A673 (cell line): ENCODE measurements around the gene BMP8B. TPM values are rescaled to one million over a fixed set of nuclear protein-coding genes. Genes with fewer than 3 reads are reported as not detected.

ENCODE experiments used
- BruUV-seq: library from RNA; stranded (reverse); fragments of 400-500 nt; replicated peaks from 2 replicates; lab custom pipeline; 2021; lab: Mats Ljungman, UMichigan
- CTCF ChIA-PET: fragments of 300-600 bp; sonication (Branson Sonifier 250); formaldehyde crosslinking; loops from one replicate; lab custom pipeline; 2022; ENCODE audit warnings: antibody characterized with exemption; lab: Charles Lee
- POLR2A ChIA-PET: fragments of 300-600 bp; sonication (Branson Sonifier 250); formaldehyde crosslinking; loops from one replicate; lab custom pipeline; 2022; ENCODE audit warnings: antibody characterized with exemption; ENCODE audit not compliant: low non-redundant PET; lab: Charles Lee
- DNase-seq: peaks from one replicate; pipeline ENCODE4 v3.0.0-alpha.2; 2015; ENCODE audit warnings: low spot score
- H3K27ac ChIP-seq: fragments of 200-600 bp; sonication (generic); 2 replicates; pipeline ENCODE4 v1.5.1; 2016; ENCODE audit warnings: mixed run types, low read depth, mild to moderate bottlenecking, mixed read lengths, antibody characterized with exemption, low read length; ENCODE audit not compliant: poor library complexity, severe bottlenecking
- H3K27me3 ChIP-seq: fragments of 200-600 bp; sonication (generic); replicated peaks from 2 replicates; pipeline ENCODE4 v1.6.1; 2017; ENCODE audit warnings: mixed run types, low read depth, mild to moderate bottlenecking, mixed read lengths, antibody characterized with exemption, low read length; ENCODE audit not compliant: insufficient read depth, poor library complexity
- H3K36me3 ChIP-seq: fragments of 200-600 bp; sonication (generic); 2 replicates; pipeline ENCODE4 v1.6.1; 2016; ENCODE audit warnings: mixed run types, mild to moderate bottlenecking, mixed read lengths, antibody characterized with exemption, low read length; ENCODE audit not compliant: insufficient read depth, poor library complexity, severe bottlenecking
- H3K4me1 ChIP-seq: fragments of 200-600 bp; sonication (generic); 2 replicates; pipeline ENCODE4 v1.6.1; 2017; ENCODE audit warnings: mixed run types, mild to moderate bottlenecking, mixed read lengths, antibody characterized with exemption, low read length; ENCODE audit not compliant: insufficient read depth, poor library complexity, severe bottlenecking
- H3K4me3 ChIP-seq: fragments of 200-600 bp; sonication (generic); 2 replicates; pipeline ENCODE4 v1.5.1; 2016; ENCODE audit warnings: low read depth, mixed run types, mild to moderate bottlenecking, mixed read lengths, low read length; ENCODE audit not compliant: poor library complexity, severe bottlenecking
- H3K9me3 ChIP-seq: fragments of 200-600 bp; sonication (generic); 2 replicates; pipeline ENCODE4 v1.6.1; 2016; ENCODE audit warnings: mixed run types, low read depth, mild to moderate bottlenecking, mixed read lengths, antibody characterized with exemption, low read length; ENCODE audit not compliant: poor library complexity, severe bottlenecking
- CTCF ChIP-seq: fragments of 300-800, 200-600 bp; sonication (generic); conservative IDR thresholded peaks from 2 replicates; pipeline ENCODE4 v1.5.1; 2017; ENCODE audit warnings: low read depth, mild to moderate bottlenecking, antibody characterized with exemption, low read length, moderate library complexity, mixed read lengths
- EZH2 ChIP-seq: fragments of 200-600 bp; sonication (generic); IDR thresholded peaks from 2 replicates; pipeline ENCODE4 v1.6.1; 2017; ENCODE audit warnings: borderline replicate concordance, low read depth, mild to moderate bottlenecking, mixed read lengths, antibody characterized with exemption, low read length; ENCODE audit not compliant: poor library complexity, severe bottlenecking
- intact Hi-C: fragments of 100-400 bp; cut with micrococcal nuclease; formaldehyde crosslinking; loops from one replicate; pipeline ENCODE4 v1.10.0; 2022; ENCODE audit not compliant: unreplicated experiment
- total RNA-seq: library from RNA; stranded (reverse); gene quantifications from 2 replicates; pipeline ENCODE4 v1.2.3, GENCODE V29; 2021

BMP8B gene
- total RNA-seq, 1 experiment from 2014 or later: 0.06 TPM

- Histone ChIP-seq H3K9me3 (no peaks in the 10 kb centered on the region), H3K27ac (no peak overlapping the region), H3K4me3 (no peak overlapping the region), H3K4me1 (no peaks in the 10 kb centered on the region), H3K36me3 (no peaks in the 10 kb centered on the region), H3K27me3 (peaks cover 67% of the 10 kb centered on the region)
- ChIA-PET CTCF (no interaction called here), POLR2A (interaction anchor here (0.6 kb wide), 1 partner anchor 84 kb away, joined by 3 read pairs; no protein-coding TSS in a partner anchor)
- no TSS peak for BruUV-seq
- TF ChIP-seq EZH2 (no peak), CTCF (no peak)
- intact Hi-C loops: no loop called here
- DNase-seq: no peak
Measured at GRCh38 chr1:39729842-39730241, 58.8 kb downstream of the BMP8B start.

- Histone ChIP-seq H3K27ac (no peak overlapping the region), H3K4me3 (no peak overlapping the region), H3K4me1 (no peaks in the 10 kb centered on the region), H3K36me3 (no peaks in the 10 kb centered on the region), H3K9me3 (no peaks in the 10 kb centered on the region), H3K27me3 (peaks cover 74% of the 10 kb centered on the region)
- DNase-seq: no peak
- CTCF ChIA-PET: no interaction called here
- BruUV-seq: no TSS peak
- POLR2A ChIA-PET: no interaction called here
- TF ChIP-seq CTCF (no peak), EZH2 (no peak)
- intact Hi-C loops: no loop called here
Measured at GRCh38 chr1:39729030-39729429, 59.6 kb downstream of the BMP8B start.

- Histone ChIP-seq H3K36me3 (no peaks in the 10 kb centered on the region), H3K4me1 (no peaks in the 10 kb centered on the region), H3K27me3 (peaks cover 75% of the 10 kb centered on the region), H3K9me3 (no peaks in the 10 kb centered on the region), H3K27ac (no peak overlapping the region), H3K4me3 (no peak overlapping the region)
- no peak for DNase-seq
- ChIA-PET CTCF (no interaction called here), POLR2A (no interaction called here)
- intact Hi-C loops: no loop called here
- TF ChIP-seq CTCF: no peak
- TF ChIP-seq EZH2: no peak
- BruUV-seq: no TSS peak
Measured at GRCh38 chr1:39727932-39728317, 60.7 kb downstream of the BMP8B start.
